SK-N-SH treated with all-trans-retinoic acid at 6 μM for 48 hours (cell line): ENCODE data around the gene GPR132.
A peak's percentile ranks its signal among the peaks of the same experiment; 100 is the strongest.

Source experiments
- ATAC-seq: fragments of 200-7000 bp; cut with Tn5 transposase; 3 replicates; pipeline ENCODE4 v1.9.1; 2020; ENCODE audit warnings: mild to moderate bottlenecking, moderate library complexity
- ARNTL ChIP-seq: fragments of 450-650 bp; formaldehyde crosslinking; IDR thresholded peaks from 2 replicates; pipeline ENCODE4 v1.5.0; 2020; ENCODE audit warnings: low read depth, mild to moderate bottlenecking, moderate library complexity, borderline replicate concordance
- CREB5 ChIP-seq: fragments of 250-450 bp; sonication (Bioruptor Pico); IDR thresholded peaks from 2 replicates; pipeline ENCODE4 v1.5.1; 2020; ENCODE audit warnings: low read depth, mild to moderate bottlenecking, moderate library complexity
- CSDC2 ChIP-seq: fragments of 250-450 bp; sonication (Bioruptor Pico); IDR thresholded peaks from 2 replicates; pipeline ENCODE4 v1.5.0; 2020; ENCODE audit warnings: mild to moderate bottlenecking, moderate library complexity
- CSRNP3 ChIP-seq: fragments of 250-450 bp; sonication (Bioruptor Pico); IDR thresholded peaks from 2 replicates; pipeline ENCODE4 v1.5.1; 2021; ENCODE audit warnings: mild to moderate bottlenecking, moderate library complexity
- ESRRG ChIP-seq: fragments of 250-450 bp; sonication (Bioruptor Pico); IDR thresholded peaks from 2 replicates; pipeline ENCODE4 v1.6.1; 2021; ENCODE audit warnings: mild to moderate bottlenecking
- ISL1 ChIP-seq: fragments of 250-450 bp; sonication (Bioruptor Pico); IDR thresholded peaks from 2 replicates; pipeline ENCODE4 v2.1.2; 2022; ENCODE audit warnings: mild to moderate bottlenecking, moderate library complexity
- OSR1 ChIP-seq: fragments of 250-450 bp; sonication (Bioruptor Pico); IDR thresholded peaks from 2 replicates; pipeline ENCODE4 v1.8.0; 2022; ENCODE audit warnings: moderate library complexity, mild to moderate bottlenecking, inconsistent platforms
- PPARA ChIP-seq: fragments of 250-450 bp; sonication (Bioruptor Pico); IDR thresholded peaks from 2 replicates; pipeline ENCODE4 v1.5.0; 2020; ENCODE audit warnings: mild to moderate bottlenecking, borderline replicate concordance
- SNAI2 ChIP-seq: fragments of 250-450 bp; sonication (Bioruptor Pico); IDR thresholded peaks from 2 replicates; pipeline ENCODE4 v1.5.0; 2020; ENCODE audit warnings: mild to moderate bottlenecking, moderate library complexity
- TOX ChIP-seq: fragments of 250-450 bp; sonication (Bioruptor Pico); IDR thresholded peaks from 2 replicates; pipeline ENCODE4 v1.8.0; 2021; ENCODE audit warnings: mild to moderate bottlenecking, moderate library complexity, borderline replicate concordance
- TSHZ2 ChIP-seq: fragments of 250-450 bp; sonication (Bioruptor Pico); IDR thresholded peaks from 2 replicates; pipeline ENCODE4 v1.5.0; 2020; ENCODE audit warnings: mild to moderate bottlenecking, moderate library complexity
- ZFP3 ChIP-seq: fragments of 250-450 bp; sonication (Bioruptor Pico); IDR thresholded peaks from 2 replicates; pipeline ENCODE4 v1.5.0; 2020; ENCODE audit warnings: mild to moderate bottlenecking, moderate library complexity
- ZFP30 ChIP-seq: fragments of 450-650 bp; formaldehyde crosslinking; IDR thresholded peaks from 2 replicates; pipeline ENCODE4 v1.5.0; 2022; ENCODE audit warnings: mild to moderate bottlenecking, moderate library complexity
- ZNF565 ChIP-seq: fragments of 450-650 bp; formaldehyde crosslinking; conservative IDR thresholded peaks from 2 replicates; pipeline ENCODE4 v1.5.0; 2020; ENCODE audit warnings: low read depth, mild to moderate bottlenecking, moderate library complexity
- TF ChIP-seq, protein P1 (sequence below): fragments of 250-450 bp; sonication (Bioruptor Pico); IDR thresholded peaks from 2 replicates; pipeline ENCODE4 v1.8.0; 2021; ENCODE audit warnings: low read depth, mild to moderate bottlenecking, moderate library complexity, borderline replicate concordance
- TF ChIP-seq, protein P2 (sequence below): fragments of 250-450 bp; sonication (Bioruptor Pico); IDR thresholded peaks from 2 replicates; pipeline ENCODE4 v1.8.0; 2020; ENCODE audit warnings: mild to moderate bottlenecking, moderate library complexity, borderline replicate concordance

GPR132 gene

GRCh38 chr14:105023791-105024480 is 41.3 kb downstream of the GPR132 start:
- TF ChIP-seq TSHZ2 (CRISPR knock-in tag): no peak
- no peak for TF ChIP-seq ESRRG (CRISPR knock-in tag)
- no peak for TF ChIP-seq ZFP30 (CRISPR knock-in tag)
- no peak for TF ChIP-seq OSR1 (CRISPR knock-in tag)
- no peak for TF ChIP-seq PPARA (CRISPR knock-in tag)
- TF ChIP-seq ISL1 (CRISPR knock-in tag): no peak
- TF ChIP-seq CREB5 (CRISPR knock-in tag): no peak
- no peak for TF ChIP-seq CSRNP3
- TF ChIP-seq ZFP3 (CRISPR knock-in tag): no peak
- no peak for TF ChIP-seq TOX (CRISPR knock-in tag)
- TF ChIP-seq CSDC2 (CRISPR knock-in tag): no peak
- no peak for TF ChIP-seq SNAI2

GRCh38 chr14:105023144-105023543 is 42.1 kb downstream of the GPR132 start:
- TF ChIP-seq OSR1 (CRISPR knock-in tag) (no peak), SNAI2 (no peak), ZFP3 (CRISPR knock-in tag) (no peak), ZFP30 (CRISPR knock-in tag) (no peak), TOX (CRISPR knock-in tag) (no peak), ARNTL (CRISPR knock-in tag) (no peak), ZNF565 (no peak)
- TF ChIP-seq, protein P1, sequence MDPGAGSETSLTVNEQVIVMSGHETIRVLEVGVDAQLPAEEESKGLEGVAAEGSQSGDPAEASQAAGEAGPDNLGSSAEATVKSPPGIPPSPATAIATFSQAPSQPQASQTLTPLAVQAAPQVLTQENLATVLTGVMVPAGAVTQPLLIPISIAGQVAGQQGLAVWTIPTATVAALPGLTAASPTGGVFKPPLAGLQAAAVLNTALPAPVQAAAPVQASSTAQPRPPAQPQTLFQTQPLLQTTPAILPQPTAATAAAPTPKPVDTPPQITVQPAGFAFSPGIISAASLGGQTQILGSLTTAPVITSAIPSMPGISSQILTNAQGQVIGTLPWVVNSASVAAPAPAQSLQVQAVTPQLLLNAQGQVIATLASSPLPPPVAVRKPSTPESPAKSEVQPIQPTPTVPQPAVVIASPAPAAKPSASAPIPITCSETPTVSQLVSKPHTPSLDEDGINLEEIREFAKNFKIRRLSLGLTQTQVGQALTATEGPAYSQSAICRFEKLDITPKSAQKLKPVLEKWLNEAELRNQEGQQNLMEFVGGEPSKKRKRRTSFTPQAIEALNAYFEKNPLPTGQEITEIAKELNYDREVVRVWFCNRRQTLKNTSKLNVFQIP (CRISPR knock-in tag): no peak
- no peak for ATAC-seq

More at GRCh38 chr14:105023791-105024480, 41.3 kb downstream of the GPR132 start:
- ATAC-seq: no peak

GRCh38 chr14:105022276-105022670 is 43.0 kb downstream of the GPR132 start:
- no peak for TF ChIP-seq CSRNP3
- ATAC-seq: no peak

DNA sequence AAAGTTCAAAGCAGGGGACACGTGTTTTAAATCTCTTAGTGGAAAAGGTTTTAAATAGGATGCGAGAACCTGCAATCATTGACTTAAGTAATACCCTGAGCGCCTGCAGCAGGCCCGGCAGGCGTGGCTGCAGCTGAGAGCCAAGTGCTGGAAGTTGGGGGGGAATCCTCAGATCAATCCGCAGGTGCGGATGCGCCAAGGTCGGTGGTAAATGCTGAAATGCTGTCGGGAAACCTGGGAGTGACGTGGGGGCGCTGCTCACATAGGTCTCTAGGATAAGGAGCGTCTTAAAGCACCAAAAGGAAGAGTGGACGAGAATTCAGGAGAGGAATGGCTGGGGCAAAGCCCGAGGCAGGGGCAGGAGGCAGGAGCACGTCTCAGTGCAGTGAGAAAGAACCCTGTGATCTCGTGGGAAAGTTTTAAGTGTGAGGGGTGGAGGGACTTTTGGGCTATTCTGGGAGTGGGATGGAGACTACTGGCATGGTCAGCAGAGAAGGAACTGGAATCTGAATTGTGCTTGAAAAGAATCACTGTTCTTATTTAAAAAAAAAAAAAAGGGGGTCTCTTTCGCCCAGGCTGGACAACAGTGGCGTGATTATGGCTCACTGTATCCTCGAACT is 43.5 kb downstream of the GPR132 start:
- TF ChIP-seq, protein P2, sequence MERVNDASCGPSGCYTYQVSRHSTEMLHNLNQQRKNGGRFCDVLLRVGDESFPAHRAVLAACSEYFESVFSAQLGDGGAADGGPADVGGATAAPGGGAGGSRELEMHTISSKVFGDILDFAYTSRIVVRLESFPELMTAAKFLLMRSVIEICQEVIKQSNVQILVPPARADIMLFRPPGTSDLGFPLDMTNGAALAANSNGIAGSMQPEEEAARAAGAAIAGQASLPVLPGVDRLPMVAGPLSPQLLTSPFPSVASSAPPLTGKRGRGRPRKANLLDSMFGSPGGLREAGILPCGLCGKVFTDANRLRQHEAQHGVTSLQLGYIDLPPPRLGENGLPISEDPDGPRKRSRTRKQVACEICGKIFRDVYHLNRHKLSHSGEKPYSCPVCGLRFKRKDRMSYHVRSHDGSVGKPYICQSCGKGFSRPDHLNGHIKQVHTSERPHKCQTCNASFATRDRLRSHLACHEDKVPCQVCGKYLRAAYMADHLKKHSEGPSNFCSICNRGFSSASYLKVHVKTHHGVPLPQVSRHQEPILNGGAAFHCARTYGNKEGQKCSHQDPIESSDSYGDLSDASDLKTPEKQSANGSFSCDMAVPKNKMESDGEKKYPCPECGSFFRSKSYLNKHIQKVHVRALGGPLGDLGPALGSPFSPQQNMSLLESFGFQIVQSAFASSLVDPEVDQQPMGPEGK: 0 out of 2 replicates have a peak, but pooled peaks have one; percentile 15
- TF ChIP-seq ZFP30 (CRISPR knock-in tag): no peak
- no peak for ATAC-seq
